H1 (cell line): Measurements from ENCODE around the gene MMP24. TPM values are rescaled to one million over a fixed set of nuclear protein-coding genes. Genes with fewer than 3 reads are reported as not detected.

Source experiments
- CTCF ChIA-PET: fragments of 300-600 bp; sonication (Branson Sonifier 250); formaldehyde crosslinking; loops from one replicate; lab custom pipeline; 2021; ENCODE audit not compliant: partially characterized antibody; lab: Charles Lee
- POLR2A ChIA-PET: fragments of 300-600 bp; sonication (Branson Sonifier 250); formaldehyde crosslinking; loops from one replicate; lab custom pipeline; 2021; ENCODE audit warnings: inconsistent platforms; ENCODE audit not compliant: partially characterized antibody; lab: Charles Lee
- DNase-seq, 2 experiments: peaks; one replicate each; pipeline versions ENCODE4 v3.0.0 to v3.0.0-alpha.2; 2010 to 2022; ENCODE audit warnings: low spot score in 2 of 2, low read depth in 1 of 2, mixed read lengths in 1 of 2
- FAIRE-seq: peaks from 2 replicates; lab custom pipeline; 2011; peaks lifted over from hg19 to GRCh38; lab: Jason Lieb, UNC
- H2AFZ ChIP-seq: 2 replicates; pipeline ENCODE4 v1.8.1; 2012; ENCODE audit warnings: low read length, inconsistent platforms
- H2AK5ac ChIP-seq: 2 replicates; pipeline ENCODE4 v1.6.1; 2013; ENCODE audit warnings: low read depth, low read length
- H2BK120ac ChIP-seq: replicated peaks from 2 replicates; pipeline ENCODE3; 2013; ENCODE audit warnings: low read depth, low read length, inconsistent platforms
- H2BK12ac ChIP-seq: 2 replicates; pipeline ENCODE4 v1.6.1; 2013; ENCODE audit warnings: low read depth, low read length
- H2BK15ac ChIP-seq: 2 replicates; pipeline ENCODE4 v1.6.1; 2013; ENCODE audit warnings: low read length
- H2BK20ac ChIP-seq: 2 replicates; pipeline ENCODE4 v1.6.1; 2013; ENCODE audit warnings: low read length
- H2BK5ac ChIP-seq: 2 replicates; pipeline ENCODE4 v1.6.1; 2013; ENCODE audit warnings: low read depth, low read length
- H3K14ac ChIP-seq: 2 replicates; pipeline ENCODE4 v1.6.1; 2013; ENCODE audit warnings: inconsistent platforms; ENCODE audit not compliant: insufficient read length
- H3K18ac ChIP-seq: 2 replicates; pipeline ENCODE4 v1.6.1; 2013; ENCODE audit warnings: low read length; ENCODE audit errors: extremely low read depth
- H3K23ac ChIP-seq: 2 replicates; pipeline ENCODE4 v1.6.1; 2013; ENCODE audit warnings: inconsistent platforms; ENCODE audit not compliant: insufficient read length
- H3K23me2 ChIP-seq: 2 replicates; pipeline ENCODE4 v1.6.1; 2013; ENCODE audit warnings: low read depth, low read length
- H3K27ac ChIP-seq: 2 replicates; pipeline ENCODE4 v1.6.1; 2011; ENCODE audit warnings: low read depth, low read length, inconsistent platforms
- H3K27me3 ChIP-seq, 4 experiments: replicated peaks in 1 of 4; 1 replicate in 1 of 4; 2 replicates in 3 of 4; pipeline versions ENCODE4 v1.6.1 to v1.8.1; 2011 to 2013; ENCODE audit warnings: low read length in 3 of 4, mild to moderate bottlenecking in 3 of 4, inconsistent platforms in 2 of 4, mixed read lengths in 2 of 4, moderate library complexity in 1 of 4; ENCODE audit not compliant: control insufficient read depth in 3 of 4, insufficient read depth in 3 of 4; ENCODE audit errors: extremely low read depth in 1 of 4
- H3K36me3 ChIP-seq, 4 experiments: 2 replicates each; pipeline versions ENCODE4 v1.6.1 to v1.8.1; 2011 to 2013; ENCODE audit warnings: mild to moderate bottlenecking in 4 of 4, low read length in 3 of 4, moderate library complexity in 2 of 4, control low read depth in 1 of 4, inconsistent platforms in 1 of 4; ENCODE audit not compliant: insufficient read depth in 4 of 4, control insufficient read depth in 2 of 4
- H3K4ac ChIP-seq: replicated peaks from 2 replicates; pipeline ENCODE3; 2013; ENCODE audit warnings: low read length, low read depth, mixed read lengths, inconsistent platforms; ENCODE audit not compliant: insufficient read length
- H3K4me1 ChIP-seq, 4 experiments: replicated peaks in 1 of 4; 1 replicate in 1 of 4; 2 replicates in 3 of 4; pipeline versions ENCODE4 v1.6.1 to v1.8.1; 2011 to 2013; ENCODE audit warnings: low read length in 3 of 4, inconsistent platforms in 2 of 4, mixed read lengths in 1 of 4; ENCODE audit not compliant: insufficient read depth in 4 of 4, control insufficient read depth in 3 of 4
- H3K4me2 ChIP-seq, 2 experiments: 2 replicates each; pipeline versions ENCODE4 v1.6.1 to v1.8.1; 2011 to 2013; ENCODE audit warnings: low read depth in 2 of 2, low read length in 2 of 2, control low read depth in 1 of 2, inconsistent platforms in 1 of 2, mild to moderate bottlenecking in 1 of 2; ENCODE audit not compliant: insufficient read depth in 1 of 2
- H3K4me3 ChIP-seq, 4 experiments: fragments of 200-600, 300-600 bp in 1 of 4; sonication (generic), shearing (Covaris generic), sonication (Bioruptor Twin) in 1 of 4; 2 replicates each; pipeline versions ENCODE4 v1.5.1 to v1.8.1; 2011 to 2016; ENCODE audit warnings: low read length in 4 of 4, low read depth in 3 of 4, control low read depth in 2 of 4, inconsistent platforms in 2 of 4, mild to moderate bottlenecking in 2 of 4, mixed read lengths in 1 of 4, moderate library complexity in 1 of 4; ENCODE audit not compliant: insufficient read depth in 2 of 4; ENCODE audit errors: extremely low read depth in 1 of 4
- H3K56ac ChIP-seq: replicated peaks from 2 replicates; pipeline ENCODE3; 2013; ENCODE audit warnings: low read depth, mild to moderate bottlenecking, mixed read lengths, low read length, inconsistent platforms; ENCODE audit not compliant: insufficient read length
- H3K79me1 ChIP-seq: 2 replicates; pipeline ENCODE4 v1.6.1; 2013; ENCODE audit warnings: low read depth, low read length, control low read depth
- H3K79me2 ChIP-seq, 2 experiments: 2 replicates each; pipeline versions ENCODE4 v1.6.1 to v1.8.1; 2012 to 2013; ENCODE audit warnings: low read length in 2 of 2, mild to moderate bottlenecking in 2 of 2, inconsistent platforms in 1 of 2; ENCODE audit not compliant: insufficient read depth in 2 of 2, control insufficient read depth in 1 of 2
- H3K9ac ChIP-seq, 4 experiments: replicated peaks in 1 of 4; 1 replicate in 1 of 4; 2 replicates in 3 of 4; pipeline versions ENCODE4 v1.6.1 to v1.8.1; 2011 to 2013; ENCODE audit warnings: low read depth in 3 of 4, low read length in 3 of 4, control low read depth in 2 of 4, mild to moderate bottlenecking in 2 of 4, moderate library complexity in 2 of 4, inconsistent platforms in 1 of 4; ENCODE audit errors: extremely low read depth in 1 of 4
- H3K9me3 ChIP-seq, 2 experiments: 2 replicates each; pipeline versions ENCODE4 v1.6.1 to v1.8.1; 2012 to 2013; ENCODE audit warnings: mild to moderate bottlenecking in 2 of 2, moderate library complexity in 2 of 2, control low read depth in 1 of 2, inconsistent platforms in 1 of 2, low read depth in 1 of 2, low read length in 1 of 2, mixed read lengths in 1 of 2; ENCODE audit not compliant: insufficient read depth in 2 of 2
- H4K20me1 ChIP-seq, 2 experiments: replicated peaks in 1 of 2; 2 replicates each; pipeline versions ENCODE3 to v1.8.1; 2011 to 2013; ENCODE audit warnings: inconsistent platforms in 2 of 2, low read length in 2 of 2, mild to moderate bottlenecking in 1 of 2; ENCODE audit not compliant: insufficient read depth in 2 of 2, control insufficient read depth in 1 of 2
- H4K5ac ChIP-seq: 2 replicates; pipeline ENCODE4 v1.6.1; 2013; ENCODE audit warnings: low read length, low read depth, mixed read lengths, inconsistent platforms; ENCODE audit not compliant: insufficient read length
- H4K8ac ChIP-seq: 2 replicates; pipeline ENCODE4 v1.8.0; 2013; ENCODE audit warnings: mild to moderate bottlenecking, moderate library complexity, low read length, inconsistent platforms; ENCODE audit not compliant: insufficient read depth; ENCODE audit errors: extremely low read depth
- H4K91ac ChIP-seq: replicated peaks from 2 replicates; pipeline ENCODE3; 2013; ENCODE audit warnings: low read length, mixed read lengths, inconsistent platforms; ENCODE audit not compliant: insufficient read length
- ASH2L ChIP-seq: fragments of 200-600, 300-600 bp; sonication (generic); IDR thresholded peaks from one replicate; pipeline ENCODE4 v1.7.1; 2017; ENCODE audit warnings: low read length
- CHD2 ChIP-seq: IDR thresholded peaks from 2 replicates; pipeline ENCODE4 v1.6.1; 2012; ENCODE audit warnings: low read length, improper control_type of control experiment
- JUN ChIP-seq: IDR thresholded peaks from 2 replicates; pipeline ENCODE4 v1.6.1; 2011; ENCODE audit warnings: low read depth, mild to moderate bottlenecking, improper control_type of control experiment, low read length
- RNF2 ChIP-seq: fragments of 200-900, 300-1000 bp; sonication (generic); IDR thresholded peaks from 2 replicates; pipeline ENCODE4 v1.7.1; 2016; ENCODE audit warnings: borderline replicate concordance, low read depth, mild to moderate bottlenecking, antibody characterized with exemption, low read length; ENCODE audit not compliant: poor library complexity, severe bottlenecking; ENCODE audit errors: missing control alignments
- SAP30 ChIP-seq: fragments of 300-600 bp; sonication (generic); IDR thresholded peaks from 2 replicates; pipeline ENCODE4 v1.7.1; 2012; ENCODE audit warnings: low read length, moderate library complexity, mild to moderate bottlenecking, inconsistent platforms; ENCODE audit not compliant: insufficient read depth, insufficient replicate concordance
- SIX5 ChIP-seq: IDR thresholded peaks from 2 replicates; pipeline ENCODE4 v1.6.1; 2011; ENCODE audit warnings: mild to moderate bottlenecking, low read depth, low read length
- SP2 ChIP-seq: IDR thresholded peaks from 2 replicates; pipeline ENCODE4 v1.6.1; 2012; ENCODE audit warnings: mild to moderate bottlenecking, low read length, inconsistent platforms
- TCF12 ChIP-seq: IDR thresholded peaks from 2 replicates; pipeline ENCODE4 v1.6.1; 2011; ENCODE audit warnings: low read depth, mild to moderate bottlenecking, low read length
- ZNF274 ChIP-seq: IDR thresholded peaks from 2 replicates; pipeline ENCODE4 v1.7.0; 2012; ENCODE audit warnings: low read length, borderline replicate concordance; ENCODE audit errors: extremely low read depth
- WGBS, 2 experiments: shearing (Covaris generic) in 1 of 2; methylation state at CpG; one replicate each; pipeline versions ENCODE4 v1.1.6 to v1.1.7; 2013 to 2015; ENCODE audit warnings: low lambda C conversion rate in 2 of 2, mixed read lengths in 2 of 2, inconsistent platforms in 1 of 2, low coverage in 1 of 2, missing lambda C conversion rate in 1 of 2; ENCODE audit not compliant: insufficient replicate concordance in 2 of 2, insufficient coverage in 1 of 2, insufficient read length in 1 of 2; ENCODE audit errors: extremely low coverage in 1 of 2, missing lambda C conversion rate in 1 of 2; 5-methylcytosine and 5-hydroxymethylcytosine counted together
- polyA plus RNA-seq, 7 experiments: library from polyadenylated mRNA; depleted of rRNA in 3 of 7; stranded (reverse) in 5 of 7; unstranded in 2 of 7; fragments of >200 nt in 5 of 7; fragments of 200-250 nt in 2 of 7; gene quantifications; 1 replicate in 5 of 7; 2 replicates in 1 of 7; 4 replicates in 1 of 7; pipeline versions ENCODE4 v1.2.1 to v1.2.3, GENCODE V29; 2011 to 2013; ENCODE audit warnings: missing spikeins in 2 of 7, mixed read lengths in 2 of 7
- total RNA-seq: library from RNA; stranded (reverse); fragmentation: NEBNext Ultra II Directional; extraction: Animal tissue kit (Norgen Biotek cat#: 25700); gene quantifications from 2 replicates; pipeline ENCODE4 v1.2.1, GENCODE V29; 2021

Gene MMP24
- total and polyA plus RNA-seq, 2 of the 8 experiments (the other 6 are each of a cell fraction or from before 2014, with no cell fraction given), result 18.8 to 21.4 TPM

DNA sequence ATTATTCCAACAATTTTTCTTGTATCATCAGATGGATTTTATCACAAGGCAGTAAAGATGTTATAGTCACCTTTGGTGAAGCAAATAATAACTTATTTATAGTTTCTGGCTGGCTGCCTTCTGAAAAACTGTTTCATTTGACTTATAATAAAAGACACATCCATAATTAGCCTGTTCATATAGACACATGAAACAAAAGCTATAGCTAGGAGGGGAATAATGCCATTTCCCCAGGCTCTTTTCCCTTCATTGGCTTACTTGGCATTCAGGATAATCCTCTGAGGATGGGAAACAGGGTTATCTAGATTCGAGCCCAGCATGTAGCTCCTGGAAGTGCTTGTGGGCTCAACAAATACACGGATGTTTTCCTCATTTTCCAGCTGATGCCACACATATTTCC lies 17.5 kb downstream of the MMP24 start:
- Histone ChIP-seq H3K56ac (no peak overlapping the region), H3K4ac (no peak overlapping the region), H4K5ac (no peak overlapping the region), H3K27me3 (no peaks in the 10 kb centered on the region), H3K36me3 (peaks cover 0 to 3% (median 0%) of the 10 kb centered on the region in 4 experiments; a peak in 3 of 8 replicates), H2BK20ac (no peak overlapping the region), H2AFZ (no peak overlapping the region), H3K18ac (no peak overlapping the region), H3K23me2 (no peaks in the 10 kb centered on the region), H3K4me2 (no peak overlapping the region), H3K79me1 (no peaks in the 10 kb centered on the region), H2BK120ac (no peak overlapping the region), H3K4me3 (no peak overlapping the region), H3K27ac (no peak overlapping the region), H2AK5ac (no peak overlapping the region), H2BK5ac (no peak overlapping the region), H4K91ac (no peak overlapping the region), H3K14ac (no peak overlapping the region), H4K20me1 (no peaks in the 10 kb centered on the region), H3K9me3 (no peaks in the 10 kb centered on the region), H3K79me2 (no peaks in the 10 kb centered on the region), H2BK15ac (no peak overlapping the region), H3K9ac (no peak overlapping the region), H3K23ac (no peak overlapping the region), H2BK12ac (no peak overlapping the region), H4K8ac (no peak overlapping the region), H3K4me1 (peaks cover 2 to 10% (median 3%) of the 10 kb centered on the region in 4 experiments; a peak in 5 of 7 replicates)
- no peak for FAIRE-seq
- no peak for TF ChIP-seq JUN
- no peak for TF ChIP-seq SP2
- TF ChIP-seq TCF12, result no peak
- TF ChIP-seq SAP30, result no peak
- no peak for TF ChIP-seq SIX5
- TF ChIP-seq CHD2, result no peak
- TF ChIP-seq RNF2, result no peak
- no peak for TF ChIP-seq ASH2L
- TF ChIP-seq ZNF274, result no peak
- DNase-seq, result no peak
- ChIA-PET CTCF (interaction anchor here (0.6 to 1.2 kb wide), 2 partner anchors 21 to 98 kb away, joined by 3 to 5 read pairs; no protein-coding TSS in a partner anchor), POLR2A (interaction anchor here (1.8 kb wide), 1 partner anchor 19 kb away, joined by 10 read pairs; no protein-coding TSS in a partner anchor)
- 92% methylated on average over 2 of the region's 2 CpGs; no CpG with 5 or more reads in 1 of the 2 experiments for WGBS, 2 experiments
